Panc1 (cell line): ENCODE measurements around the gene USP49. TPM values are rescaled to one million over a fixed set of nuclear protein-coding genes. Genes with fewer than 3 reads are reported as not detected.

Source experiments
- ATAC-seq: fragments of 200-7000 bp; cut with Tn5 transposase; 2 replicates; pipeline ENCODE4 v1.9.1; 2020; ENCODE audit warnings: mild to moderate bottlenecking, moderate library complexity
- BruUV-seq: library from RNA; stranded (reverse); fragments of 400-500 nt; replicated peaks from 2 replicates; lab custom pipeline; 2021; lab: Mats Ljungman, UMichigan
- CTCF ChIA-PET: fragments of 300-600 bp; sonication (Branson Sonifier 250); formaldehyde crosslinking; loops from one replicate; lab custom pipeline; 2022; ENCODE audit warnings: antibody characterized with exemption; lab: Charles Lee
- POLR2A ChIA-PET: fragments of 300-600 bp; sonication (Branson Sonifier 250); formaldehyde crosslinking; loops from one replicate; lab custom pipeline; 2022; ENCODE audit warnings: antibody characterized with exemption; lab: Charles Lee
- DNase-seq: peaks from one replicate; pipeline ENCODE4 v3.0.0-alpha.2; 2010; ENCODE audit warnings: low read depth, low spot score
- H3K27ac ChIP-seq: 2 replicates; pipeline ENCODE4 v1.5.1; 2011; ENCODE audit warnings: mild to moderate bottlenecking, low read length, inconsistent platforms
- H3K27me3 ChIP-seq: fragments of 200-500 bp; sonication (Bioruptor generic); 2 replicates; pipeline ENCODE4 v1.6.0; 2014; ENCODE audit warnings: low read length, inconsistent platforms; ENCODE audit not compliant: control insufficient read depth, insufficient read depth
- H3K36me3 ChIP-seq: fragments of 200-500 bp; sonication (Bioruptor generic); 2 replicates; pipeline ENCODE4 v1.5.1; 2014; ENCODE audit warnings: inconsistent platforms, mild to moderate bottlenecking, low read length, moderate library complexity; ENCODE audit not compliant: control insufficient read depth, insufficient read depth
- H3K4me1 ChIP-seq: 2 replicates; pipeline ENCODE4 v1.5.1; 2011; ENCODE audit warnings: inconsistent platforms, mild to moderate bottlenecking, low read length, moderate library complexity; ENCODE audit not compliant: control insufficient read depth, insufficient read depth
- H3K4me3 ChIP-seq, 2 experiments: 2 replicates each; pipeline ENCODE4 v1.5.1; 2011 to 2012; ENCODE audit warnings: low read depth in 2 of 2, low read length in 2 of 2, mild to moderate bottlenecking in 2 of 2, inconsistent platforms in 1 of 2, moderate library complexity in 1 of 2
- H3K9me3 ChIP-seq: fragments of 200-500 bp; sonication (Bioruptor generic); 2 replicates; pipeline ENCODE4 v1.5.1; 2014; ENCODE audit warnings: low read depth, mild to moderate bottlenecking, inconsistent platforms, low read length, moderate library complexity; ENCODE audit not compliant: control insufficient read depth, insufficient read depth
- POLR2AphosphoS5 ChIP-seq: IDR thresholded peaks from 2 replicates; pipeline ENCODE4 v1.6.1; 2012; ENCODE audit warnings: mild to moderate bottlenecking, low read depth, low read length, moderate library complexity
- SIN3A ChIP-seq: IDR thresholded peaks from 2 replicates; pipeline ENCODE4 v1.6.1; 2012; ENCODE audit warnings: low read depth, mild to moderate bottlenecking, low read length, moderate library complexity, borderline replicate concordance; ENCODE audit not compliant: insufficient read depth
- TCF7L2 ChIP-seq: IDR thresholded peaks from 2 replicates; pipeline ENCODE4 v1.6.1; 2011; ENCODE audit warnings: mild to moderate bottlenecking, low read depth, low read length, inconsistent platforms
- in situ Hi-C: cut with HindIII; loops from 2 replicates; pipeline ENCODE4 v1.10.0; 2016; ENCODE audit warnings: low sequenced_read_pairs, low pct_unique_long_range_greater_than_20kb
- intact Hi-C: fragments of 100-400 bp; cut with micrococcal nuclease; formaldehyde crosslinking; loops from one replicate; pipeline ENCODE4 v1.10.0; 2022; ENCODE audit not compliant: unreplicated experiment
- total RNA-seq: library from RNA; stranded (reverse); gene quantifications from one replicate; pipeline ENCODE4 v1.2.1, GENCODE V29; 2021; ENCODE audit not compliant: unreplicated experiment
- TF ChIP-seq, protein P1 (sequence below): fragments of 450-650 bp; IDR thresholded peaks from 2 replicates; pipeline ENCODE4 v1.5.1; 2017; ENCODE audit warnings: mild to moderate bottlenecking
- TF ChIP-seq, protein P2 (sequence below), 2 experiments: IDR thresholded peaks; 2 replicates each; pipeline ENCODE4 v1.6.1; 2011 to 2012; ENCODE audit warnings: low read depth in 2 of 2, control low read depth in 1 of 2, low read length in 1 of 2, mild to moderate bottlenecking in 1 of 2, moderate library complexity in 1 of 2; ENCODE audit not compliant: insufficient read depth in 1 of 2

Gene USP49
- total RNA-seq, 1 experiment from 2014 or later: 5.4 TPM

DNA sequence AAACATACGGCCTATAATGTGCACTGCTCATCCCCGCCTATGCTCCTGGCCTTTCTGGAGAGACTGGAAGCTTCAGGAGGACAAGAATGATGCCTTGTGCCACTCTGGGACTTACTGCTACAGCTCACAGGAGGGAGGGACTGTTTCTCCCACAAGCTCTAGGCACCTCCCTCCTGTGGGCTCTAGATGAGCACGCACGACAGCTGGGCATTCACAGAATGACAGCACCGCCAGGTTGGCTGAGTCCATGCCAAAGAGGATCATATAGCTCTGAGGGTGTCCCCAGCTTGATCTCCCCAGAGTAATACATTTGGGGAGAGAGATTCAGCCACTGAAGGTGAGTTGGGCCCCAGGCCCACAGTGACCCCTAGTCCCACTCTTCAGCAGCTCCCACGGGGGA lies 137.9 kb downstream of the USP49 start:
- Histone ChIP-seq H3K27ac (no peak overlapping the region), H3K4me3 (no peak overlapping the region), H3K36me3 (no peaks in the 10 kb centered on the region), H3K27me3 (no peaks in the 10 kb centered on the region), H3K9me3 (no peaks in the 10 kb centered on the region), H3K4me1 (no peaks in the 10 kb centered on the region)
- BruUV-seq: no TSS peak
- ATAC-seq: no peak
- intact Hi-C loops: no loop called here
- CTCF ChIA-PET: interaction anchor here (0.6 kb wide), 1 partner anchor 21 kb away, joined by 11 read pairs; no protein-coding TSS in a partner anchor
- no peak for TF ChIP-seq SIN3A
- POLR2A ChIA-PET: no interaction called here
- in situ Hi-C loops: no loop called here
- DNase-seq: no peak

DNA sequence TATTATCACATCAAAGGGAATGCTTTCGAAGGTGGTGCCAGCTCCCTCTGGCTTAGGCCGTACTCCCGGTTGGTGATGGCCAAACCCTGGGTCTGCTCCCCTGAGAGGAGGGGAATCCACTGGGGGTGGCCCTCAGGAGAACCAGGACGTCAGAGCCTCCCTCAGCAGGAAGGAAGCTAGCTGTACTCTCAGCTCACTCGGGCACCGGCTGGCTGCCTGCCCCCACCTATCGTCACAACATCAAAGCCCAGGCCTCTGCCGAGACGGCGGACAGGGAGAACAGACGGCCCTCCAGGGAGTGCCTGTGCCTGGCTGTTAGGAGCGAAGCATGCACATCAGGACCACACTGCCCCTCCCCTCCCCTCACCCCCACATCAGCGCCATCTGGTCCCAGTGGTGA lies 138.8 kb downstream of the USP49 start:
- H3K4me1 ChIP-seq: no peaks in the 10 kb centered on the region
- intact Hi-C loops: no loop called here
- H3K36me3 ChIP-seq: no peaks in the 10 kb centered on the region
- H3K4me3 ChIP-seq: no peak overlapping the region
- in situ Hi-C loops: no loop called here
- TF ChIP-seq TCF7L2 (no peak), SIN3A (no peak), POLR2AphosphoS5 (no peak)
- TF ChIP-seq, protein P1, sequence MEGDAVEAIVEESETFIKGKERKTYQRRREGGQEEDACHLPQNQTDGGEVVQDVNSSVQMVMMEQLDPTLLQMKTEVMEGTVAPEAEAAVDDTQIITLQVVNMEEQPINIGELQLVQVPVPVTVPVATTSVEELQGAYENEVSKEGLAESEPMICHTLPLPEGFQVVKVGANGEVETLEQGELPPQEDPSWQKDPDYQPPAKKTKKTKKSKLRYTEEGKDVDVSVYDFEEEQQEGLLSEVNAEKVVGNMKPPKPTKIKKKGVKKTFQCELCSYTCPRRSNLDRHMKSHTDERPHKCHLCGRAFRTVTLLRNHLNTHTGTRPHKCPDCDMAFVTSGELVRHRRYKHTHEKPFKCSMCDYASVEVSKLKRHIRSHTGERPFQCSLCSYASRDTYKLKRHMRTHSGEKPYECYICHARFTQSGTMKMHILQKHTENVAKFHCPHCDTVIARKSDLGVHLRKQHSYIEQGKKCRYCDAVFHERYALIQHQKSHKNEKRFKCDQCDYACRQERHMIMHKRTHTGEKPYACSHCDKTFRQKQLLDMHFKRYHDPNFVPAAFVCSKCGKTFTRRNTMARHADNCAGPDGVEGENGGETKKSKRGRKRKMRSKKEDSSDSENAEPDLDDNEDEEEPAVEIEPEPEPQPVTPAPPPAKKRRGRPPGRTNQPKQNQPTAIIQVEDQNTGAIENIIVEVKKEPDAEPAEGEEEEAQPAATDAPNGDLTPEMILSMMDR: no peak
- TF ChIP-seq, protein P2, sequence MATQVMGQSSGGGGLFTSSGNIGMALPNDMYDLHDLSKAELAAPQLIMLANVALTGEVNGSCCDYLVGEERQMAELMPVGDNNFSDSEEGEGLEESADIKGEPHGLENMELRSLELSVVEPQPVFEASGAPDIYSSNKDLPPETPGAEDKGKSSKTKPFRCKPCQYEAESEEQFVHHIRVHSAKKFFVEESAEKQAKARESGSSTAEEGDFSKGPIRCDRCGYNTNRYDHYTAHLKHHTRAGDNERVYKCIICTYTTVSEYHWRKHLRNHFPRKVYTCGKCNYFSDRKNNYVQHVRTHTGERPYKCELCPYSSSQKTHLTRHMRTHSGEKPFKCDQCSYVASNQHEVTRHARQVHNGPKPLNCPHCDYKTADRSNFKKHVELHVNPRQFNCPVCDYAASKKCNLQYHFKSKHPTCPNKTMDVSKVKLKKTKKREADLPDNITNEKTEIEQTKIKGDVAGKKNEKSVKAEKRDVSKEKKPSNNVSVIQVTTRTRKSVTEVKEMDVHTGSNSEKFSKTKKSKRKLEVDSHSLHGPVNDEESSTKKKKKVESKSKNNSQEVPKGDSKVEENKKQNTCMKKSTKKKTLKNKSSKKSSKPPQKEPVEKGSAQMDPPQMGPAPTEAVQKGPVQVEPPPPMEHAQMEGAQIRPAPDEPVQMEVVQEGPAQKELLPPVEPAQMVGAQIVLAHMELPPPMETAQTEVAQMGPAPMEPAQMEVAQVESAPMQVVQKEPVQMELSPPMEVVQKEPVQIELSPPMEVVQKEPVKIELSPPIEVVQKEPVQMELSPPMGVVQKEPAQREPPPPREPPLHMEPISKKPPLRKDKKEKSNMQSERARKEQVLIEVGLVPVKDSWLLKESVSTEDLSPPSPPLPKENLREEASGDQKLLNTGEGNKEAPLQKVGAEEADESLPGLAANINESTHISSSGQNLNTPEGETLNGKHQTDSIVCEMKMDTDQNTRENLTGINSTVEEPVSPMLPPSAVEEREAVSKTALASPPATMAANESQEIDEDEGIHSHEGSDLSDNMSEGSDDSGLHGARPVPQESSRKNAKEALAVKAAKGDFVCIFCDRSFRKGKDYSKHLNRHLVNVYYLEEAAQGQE (IDR thresholded peaks at IDR 0.05; ENCODE audit: insufficient read depth in 1 of 2, low read depth in 2 of 2, low read length in 1 of 2): no peak
- H3K27me3 ChIP-seq: no peaks in the 10 kb centered on the region
- BruUV-seq: no TSS peak
- H3K27ac ChIP-seq: no peak overlapping the region
- ChIA-PET CTCF (no interaction called here), POLR2A (no interaction called here)
- no peak for ATAC-seq
- H3K9me3 ChIP-seq: no peaks in the 10 kb centered on the region
- no peak for DNase-seq

DNA sequence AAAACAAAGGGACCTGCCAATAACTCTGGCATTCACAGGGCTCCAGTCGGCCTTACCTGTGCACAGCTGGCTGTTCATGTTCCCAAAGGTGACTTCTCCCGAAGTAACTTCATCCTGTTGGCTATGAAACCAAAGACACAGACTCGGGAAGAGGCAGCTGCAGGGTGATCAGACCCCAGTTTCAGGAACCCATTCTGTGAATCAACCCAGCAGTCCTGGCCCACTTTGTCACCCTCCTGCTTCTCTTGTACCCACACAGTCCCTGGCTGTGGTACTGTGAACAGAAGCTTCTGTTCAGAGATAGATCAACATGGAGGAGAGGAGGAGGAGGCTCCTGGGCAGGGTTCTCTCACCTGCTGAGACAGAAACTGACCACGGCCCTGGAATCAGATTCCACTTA lies 139.3 kb downstream of the USP49 start:
- H3K9me3 ChIP-seq: no peaks in the 10 kb centered on the region
- H3K4me1 ChIP-seq: no peaks in the 10 kb centered on the region
- ChIA-PET POLR2A (no interaction called here), CTCF (no interaction called here)
- H3K27me3 ChIP-seq: no peaks in the 10 kb centered on the region
- intact Hi-C loops (no loop called here), in situ Hi-C loops (no loop called here)
- H3K27ac ChIP-seq: no peak overlapping the region
- no peak overlapping the region for H3K4me3 ChIP-seq
- H3K36me3 ChIP-seq: no peaks in the 10 kb centered on the region
- ATAC-seq (peak; percentile 21; the same call in 1 of the 2 replicates), DNase-seq (no peak)
- BruUV-seq: no TSS peak
- TF ChIP-seq TCF7L2 (no peak), SIN3A (no peak), POLR2AphosphoS5 (no peak)
- TF ChIP-seq, protein P1: no peak
- TF ChIP-seq, protein P2 (IDR thresholded peaks at IDR 0.05; ENCODE audit: insufficient read depth in 1 of 2, low read depth in 2 of 2, low read length in 1 of 2): no peak
